CD4-positive, alpha-beta T cell (primary cell): ENCODE data around the gene CA6. TPM values are rescaled to one million over a fixed set of nuclear protein-coding genes. Genes with fewer than 3 reads are reported as not detected.

ENCODE experiments used
- ATAC-seq: fragments of 200-7000 bp; cut with Tn5 transposase; one replicate; pipeline ENCODE4 v1.10.0; 2022; ENCODE audit warnings: mild to moderate bottlenecking; ENCODE audit not compliant: poor library complexity
- CTCF ChIA-PET: fragments of 350-600 bp; sonication (Branson Sonifier 250); formaldehyde crosslinking; loops from one replicate; lab custom pipeline; 2021; ENCODE audit warnings: antibody characterized with exemption, inconsistent platforms; lab: Charles Lee
- POLR2A ChIA-PET: fragments of 350-600 bp; sonication (Branson Sonifier 250); formaldehyde crosslinking; loops from one replicate; lab custom pipeline; 2021; ENCODE audit warnings: antibody characterized with exemption, inconsistent platforms; lab: Charles Lee
- DNase-seq, 14 experiments: peaks; one replicate each; pipeline ENCODE4 v3.0.0-alpha.2; 2013 to 2020; ENCODE audit warnings: mixed read lengths in 2 of 14
- H3K27ac ChIP-seq, 2 donors: one replicate each; pipeline versions ENCODE4 v1.5.1 to v1.7.0; 2013; ENCODE audit warnings: low read length in 2 of 2, low read depth in 1 of 2, mild to moderate bottlenecking in 1 of 2
- H3K27me3 ChIP-seq, 2 experiments: 1 replicate in 1 of 2; 2 replicates in 1 of 2; pipeline versions ENCODE4 v1.6.1 to v1.7.0; 2013; ENCODE audit warnings: low read length in 2 of 2, control low read depth in 1 of 2, mild to moderate bottlenecking in 1 of 2, moderate library complexity in 1 of 2; ENCODE audit not compliant: insufficient read depth in 2 of 2, control insufficient read depth in 1 of 2
- H3K36me3 ChIP-seq: one replicate; pipeline ENCODE4 v1.6.1; 2013; ENCODE audit warnings: low read length, control low read depth; ENCODE audit not compliant: insufficient read depth
- H3K4me1 ChIP-seq: one replicate; pipeline ENCODE4 v1.6.1; 2013; ENCODE audit warnings: low read length, control low read depth; ENCODE audit not compliant: insufficient read depth
- H3K4me3 ChIP-seq: one replicate; pipeline ENCODE4 v1.5.1; 2013; ENCODE audit warnings: mild to moderate bottlenecking, low read length, moderate library complexity
- H3K9me3 ChIP-seq, 2 experiments: 1 replicate in 1 of 2; 2 replicates in 1 of 2; pipeline versions ENCODE4 v1.6.1 to v1.7.0; 2013; ENCODE audit warnings: low read length in 2 of 2, mild to moderate bottlenecking in 2 of 2, control low read depth in 1 of 2, moderate library complexity in 1 of 2; ENCODE audit not compliant: control insufficient read depth in 1 of 2, insufficient read depth in 1 of 2
- H3K27ac Mint-ChIP-seq: one replicate; pipeline ENCODE4 v1.8.0; 2020; ENCODE audit warnings: mixed read lengths
- H3K27me3 Mint-ChIP-seq: one replicate; pipeline ENCODE4 v1.8.0; 2021; ENCODE audit warnings: mixed read lengths
- H3K36me3 Mint-ChIP-seq: one replicate; pipeline ENCODE4 v1.8.0; 2021; ENCODE audit warnings: low read depth, mixed read lengths
- H3K4me1 Mint-ChIP-seq: one replicate; pipeline ENCODE4 v1.8.0; 2021; ENCODE audit warnings: low read depth, mixed read lengths
- H3K4me3 Mint-ChIP-seq: one replicate; pipeline ENCODE4 v1.8.0; 2020; ENCODE audit warnings: mild to moderate bottlenecking, mixed read lengths
- H3K9me3 Mint-ChIP-seq: one replicate; pipeline ENCODE4 v1.8.0; 2020; ENCODE audit warnings: mixed read lengths
- CTCF ChIP-seq: fragments of 200-600 bp; IDR thresholded peaks from one replicate; pipeline ENCODE4 v1.8.0; 2022; ENCODE audit warnings: antibody characterized with exemption, mild to moderate bottlenecking
- intact Hi-C, 2 experiments: fragments of 100-400 bp; cut with DNase I in 1 of 2; cut with micrococcal nuclease in 1 of 2; formaldehyde crosslinking; loops; one replicate each; pipeline versions ENCODE4 v1.15.1 to v1.9.0; 2023 to 2025; cut with DNase I, micrococcal nuclease
- total RNA-seq, 174 experiments: library from RNA in 2 of 174; stranded (reverse) in 2 of 174; gene quantifications; one replicate each; pipeline ENCODE4 v1.2.3 and lab custom pipeline; 2021 to 2026

Gene CA6
- total RNA-seq, 2 experiments from 2014 or later = 0.20 TPM; not detected in 1

- peaks cover 12% of the 10 kb centered on the region for H3K4me1 Mint-ChIP-seq
- no peak overlapping the region for H3K27ac Mint-ChIP-seq
Measured at GRCh38 chr1:8903908-8904650, 41.6 kb upstream of the CA6 start.

GRCh38 chr1:8905582-8906191 lies 40.0 kb upstream of the CA6 start:
- no peak overlapping the region for H3K27ac Mint-ChIP-seq
- POLR2A ChIA-PET = no interaction called here

More at GRCh38 chr1:8903908-8904650, 41.6 kb upstream of the CA6 start:
- intact Hi-C loops = no loop called here
- Histone ChIP-seq H3K4me1 (peaks cover 18% of the 10 kb centered on the region), H3K4me3 (no peak overlapping the region), H3K27ac (no peak overlapping the region), H3K9me3 (no peaks in the 10 kb centered on the region), H3K36me3 (no peaks in the 10 kb centered on the region), H3K27me3 (no peaks in the 10 kb centered on the region)
- H3K9me3 Mint-ChIP-seq = no peaks in the 10 kb centered on the region
- TF ChIP-seq CTCF = no peak
- no peak for DNase-seq
- no peaks in the 10 kb centered on the region for H3K27me3 Mint-ChIP-seq
- ChIA-PET POLR2A (no interaction called here), CTCF (no interaction called here)
- no peak overlapping the region for H3K4me3 Mint-ChIP-seq
- H3K36me3 Mint-ChIP-seq = no peaks in the 10 kb centered on the region
- ATAC-seq = no peak

More at GRCh38 chr1:8905582-8906191, 40.0 kb upstream of the CA6 start:
- H3K36me3 Mint-ChIP-seq = no peaks in the 10 kb centered on the region
- H3K4me3 Mint-ChIP-seq = no peak overlapping the region
- CTCF ChIA-PET = interaction anchor here (0.7 kb wide), 1 partner anchor 80 kb away, joined by 3 read pairs; no protein-coding TSS in a partner anchor
- no peak for DNase-seq
- peaks cover 1% of the 10 kb centered on the region for H3K4me1 ChIP-seq
- no peaks in the 10 kb centered on the region for H3K9me3 ChIP-seq
- no peak overlapping the region for H3K27ac ChIP-seq
- H3K36me3 ChIP-seq = no peaks in the 10 kb centered on the region
- no peak for ATAC-seq
- H3K4me1 Mint-ChIP-seq = no peaks in the 10 kb centered on the region
- no peaks in the 10 kb centered on the region for H3K27me3 ChIP-seq
- TF ChIP-seq CTCF = no peak
- intact Hi-C loops = no loop called here
- H3K27me3 Mint-ChIP-seq = no peaks in the 10 kb centered on the region
- no peaks in the 10 kb centered on the region for H3K9me3 Mint-ChIP-seq
- no peak overlapping the region for H3K4me3 ChIP-seq
